SHP77 (cell line): Measurements from ENCODE around the gene SGCD.
"Not testable (repeated sequence)": the region's sequence is repeated elsewhere in the genome, so short reads cannot be mapped to it uniquely, and the experiment has no call there.

Source experiments
- DNase-seq, 2 experiments: peaks; one replicate each; lab custom pipeline; 2025; lab: John Stamatoyannopoulos, UW

The SGCD gene

GRCh38 chr5:156582193-156582598 lies 255.2 kb downstream of the SGCD start:
- no peak for DNase-seq

GRCh38 chr5:156584871-156585270 lies 257.9 kb downstream of the SGCD start:
- no peak for DNase-seq

GRCh38 chr5:156585999-156586398 lies 259.0 kb downstream of the SGCD start:
- no peak for DNase-seq

- DNase-seq, result no peak
Observed at GRCh38 chr5:156587012-156587411, 260.0 kb downstream of the SGCD start.

GRCh38 chr5:156588306-156588705 lies 261.3 kb downstream of the SGCD start:
- no peak for DNase-seq

GRCh38 chr5:156589104-156589945 lies 262.4 kb downstream of the SGCD start:
- no peak for DNase-seq

- DNase-seq, result no peak
Observed at GRCh38 chr5:156589946-156590216, 262.9 kb downstream of the SGCD start.

GRCh38 chr5:156590978-156591377 lies 264.0 kb downstream of the SGCD start:
- no peak for DNase-seq

- DNase-seq, result no peak
Observed at GRCh38 chr5:156591631-156592030, 264.7 kb downstream of the SGCD start.

GRCh38 chr5:156593546-156593945 lies 266.6 kb downstream of the SGCD start:
- no peak for DNase-seq

GRCh38 chr5:156594406-156594805 lies 267.4 kb downstream of the SGCD start:
- DNase-seq, result no peak

- no peak for DNase-seq
Observed at GRCh38 chr5:156595132-156595787, 268.3 kb downstream of the SGCD start.

- no peak for DNase-seq
Observed at GRCh38 chr5:156597276-156597675, 270.3 kb downstream of the SGCD start.

GRCh38 chr5:156598964-156599363 lies 272.0 kb downstream of the SGCD start:
- no peak for DNase-seq

GRCh38 chr5:156610582-156610981 lies 283.6 kb downstream of the SGCD start:
- not testable (repeated sequence) for DNase-seq

GRCh38 chr5:156615901-156616300 lies 288.9 kb downstream of the SGCD start:
- no peak for DNase-seq

GRCh38 chr5:156617426-156617825 lies 290.5 kb downstream of the SGCD start:
- DNase-seq, result no peak

GRCh38 chr5:156618601-156619000 lies 291.6 kb downstream of the SGCD start:
- DNase-seq, result no peak

- DNase-seq, result no peak
Observed at GRCh38 chr5:156621719-156622118, 294.8 kb downstream of the SGCD start.

- no peak for DNase-seq
Observed at GRCh38 chr5:156623381-156624040, 296.5 kb downstream of the SGCD start.

GRCh38 chr5:156624686-156625085 lies 297.7 kb downstream of the SGCD start:
- no peak for DNase-seq

GRCh38 chr5:156628421-156628820 lies 301.5 kb downstream of the SGCD start:
- no peak for DNase-seq

- no peak for DNase-seq
Observed at GRCh38 chr5:156631005-156631404, 304.0 kb downstream of the SGCD start.
